ENCODE measurements around the gene MTREX.

The MTREX gene

DNA sequence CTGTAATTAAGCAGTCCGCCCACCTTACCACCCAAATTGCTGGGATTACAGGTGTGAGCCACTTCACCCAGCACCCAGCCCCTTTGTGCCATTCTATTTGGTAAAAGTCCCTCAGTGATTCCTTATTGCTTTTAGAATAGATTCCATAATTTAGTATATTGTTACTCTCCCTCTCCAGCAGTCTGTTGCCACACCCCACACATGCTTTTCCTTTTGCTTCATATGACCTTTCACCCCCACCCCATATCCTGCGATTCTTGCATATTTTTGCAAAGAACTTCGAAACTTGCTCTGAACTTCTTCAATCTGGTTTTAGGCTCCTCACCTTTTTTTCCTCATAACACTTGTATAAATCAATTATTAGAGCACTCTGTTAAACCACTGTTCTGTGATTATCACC lies 100.2 kb downstream of the MTREX start:
- peak; percentile 57 for DNase-seq (ENCODE audit: low read depth)
- H3K4me3 ChIP-seq (ENCODE audit: low read depth, low read length), result no peak overlapping the region
- no peak for TF ChIP-seq CTCF (conservative IDR thresholded peaks at IDR 0.05; ENCODE audit: low read depth, low read length)

GRCh38 chr5:55409775-55410174 lies 102.0 kb downstream of the MTREX start:
- no peak for DNase-seq (ENCODE audit: low read depth)
- H3K4me3 ChIP-seq (ENCODE audit: low read depth, low read length), result no peak overlapping the region
- TF ChIP-seq CTCF (conservative IDR thresholded peaks at IDR 0.05; ENCODE audit: low read depth, low read length), result no peak

DNA sequence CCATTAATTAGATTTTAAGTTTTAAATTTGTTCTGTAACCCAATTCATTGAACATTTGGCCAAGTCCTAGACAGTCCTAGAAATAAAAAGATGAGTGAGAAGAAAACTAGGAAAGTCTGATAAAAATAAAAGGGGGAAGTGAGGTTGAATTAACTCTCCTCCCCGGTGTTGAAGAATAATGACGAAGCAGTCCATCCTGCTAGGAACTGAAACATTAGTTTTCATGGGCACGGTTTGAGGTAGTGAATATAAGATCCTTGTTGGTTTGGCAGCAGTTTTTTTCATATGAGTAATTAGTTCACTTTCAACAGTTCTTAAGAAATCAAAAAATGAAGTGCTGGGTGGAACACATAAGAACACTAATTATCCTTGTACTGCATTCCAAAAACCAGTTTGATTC lies 103.1 kb downstream of the MTREX start:
- H3K4me3 ChIP-seq (ENCODE audit: low read depth, low read length), result no peak overlapping the region
- no peak for TF ChIP-seq CTCF (conservative IDR thresholded peaks at IDR 0.05; ENCODE audit: low read depth, low read length)
- DNase-seq (ENCODE audit: low read depth), result no peak

DNA sequence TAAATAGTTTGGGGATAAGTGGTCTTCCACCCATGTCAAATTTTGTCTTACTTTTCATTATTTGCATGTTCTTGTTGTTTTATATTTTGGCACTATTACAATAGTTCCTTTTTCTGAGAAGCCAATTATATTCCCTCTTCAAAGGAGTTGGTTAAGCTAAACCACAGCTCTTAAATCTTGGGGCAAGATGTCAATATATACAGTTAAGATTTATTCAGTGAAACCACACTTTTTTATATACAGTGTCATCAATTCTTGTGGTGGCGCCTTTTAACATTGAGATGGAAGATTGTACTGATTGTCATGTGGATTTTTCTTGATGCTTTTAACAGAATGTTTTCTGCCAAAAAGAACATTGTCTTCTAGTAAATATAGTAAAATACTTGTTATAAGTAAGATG lies 104.1 kb downstream of the MTREX start:
- DNase-seq (ENCODE audit: low read depth), result no peak
- no peak overlapping the region for H3K4me3 ChIP-seq (ENCODE audit: low read depth, low read length)
- no peak for TF ChIP-seq CTCF (conservative IDR thresholded peaks at IDR 0.05; ENCODE audit: low read depth, low read length)

DNA sequence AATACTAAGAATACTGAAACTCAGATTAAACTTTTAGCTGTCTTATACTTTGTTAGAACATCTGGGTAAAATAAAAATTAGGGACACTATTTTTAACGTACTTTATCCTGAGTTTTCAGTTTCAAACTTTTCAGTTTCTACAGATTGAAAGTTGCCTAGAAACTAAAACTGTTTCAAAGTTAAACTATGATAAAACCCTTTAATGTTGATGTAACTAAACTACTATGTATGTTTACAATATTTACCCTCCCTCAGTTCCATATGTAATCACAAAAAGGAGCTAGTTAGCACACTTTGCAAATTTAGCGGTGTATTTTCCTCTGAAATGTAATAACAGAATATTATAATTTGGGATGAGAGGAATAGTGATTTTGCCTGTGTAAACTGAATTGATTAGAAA lies 105.9 kb downstream of the MTREX start:
- no peak for TF ChIP-seq CTCF (conservative IDR thresholded peaks at IDR 0.05; ENCODE audit: low read depth, low read length)
- no peak for DNase-seq (ENCODE audit: low read depth)

DNA sequence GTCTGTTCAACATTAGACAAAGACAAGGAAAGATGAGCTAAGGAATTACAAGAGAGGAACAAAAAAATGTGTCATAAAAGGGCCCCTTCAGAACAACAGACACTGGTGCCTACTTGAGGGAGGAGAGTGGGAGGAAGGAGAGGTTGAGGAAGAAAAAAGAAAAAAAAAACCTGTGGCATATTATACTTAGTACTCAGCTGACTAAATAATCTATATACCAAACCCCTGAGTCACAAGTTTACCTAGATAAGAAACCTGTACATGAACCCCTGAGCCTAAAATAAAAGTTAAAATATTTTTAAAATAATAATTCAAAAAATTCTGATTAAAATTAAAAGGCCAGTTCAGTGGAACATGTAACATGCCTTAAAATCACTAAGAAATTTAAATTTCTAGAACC lies 107.3 kb downstream of the MTREX start:
- no peak for TF ChIP-seq CTCF (conservative IDR thresholded peaks at IDR 0.05; ENCODE audit: low read depth, low read length)
- no peak for DNase-seq (ENCODE audit: low read depth)
- no peak overlapping the region for H3K4me3 ChIP-seq (ENCODE audit: low read depth, low read length)

More for the DNA sequence above, 105.9 kb downstream of the MTREX start:
- H3K4me3 ChIP-seq (ENCODE audit: low read depth, low read length), result no peak overlapping the region

DNA sequence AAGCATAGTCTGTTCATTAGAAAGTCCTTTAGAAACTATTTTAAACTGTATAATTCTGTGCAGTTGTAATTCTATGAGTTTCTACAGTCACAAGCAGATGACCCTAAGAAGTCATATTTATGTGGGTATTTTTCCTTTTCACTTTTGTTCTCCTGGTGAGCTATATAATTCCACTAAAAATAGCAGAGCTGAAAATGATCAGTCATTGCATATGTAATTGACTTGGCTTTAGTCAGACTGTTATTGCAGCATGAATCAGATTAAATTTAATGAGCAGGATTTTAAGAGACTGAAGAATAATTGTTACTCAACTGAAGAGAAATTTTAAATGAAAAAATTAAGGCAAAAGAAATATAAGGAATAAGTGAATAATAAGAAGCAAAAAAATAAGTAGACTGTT lies 108.5 kb downstream of the MTREX start:
- no peak overlapping the region for H3K4me3 ChIP-seq (ENCODE audit: low read depth, low read length)
- TF ChIP-seq CTCF (conservative IDR thresholded peaks at IDR 0.05; ENCODE audit: low read depth, low read length), result no peak
- no peak for DNase-seq (ENCODE audit: low read depth)
